Breast epithelium (tissue), 3 donors: ENCODE results near the gene EMC6.

Experiments used
- POLR2A ChIP-seq: fragments of 450-650 bp; IDR thresholded peaks from one replicate; pipeline ENCODE4 v1.6.1; 2016; ENCODE audit warnings: antibody characterized with exemption, mild to moderate bottlenecking, moderate library complexity
- POLR2AphosphoS5 ChIP-seq, 3 donors: sonication (generic); formaldehyde crosslinking; IDR thresholded peaks; one replicate each; pipeline ENCODE4 v1.6.1; 2017; ENCODE audit warnings: antibody characterized with exemption in 3 of 3
- TF ChIP-seq, protein P1 (sequence below), 3 donors: fragments of 450-650 bp; IDR thresholded peaks; one replicate each; pipeline ENCODE4 v1.5.1; 2016 to 2017; ENCODE audit warnings: antibody characterized with exemption in 3 of 3, mild to moderate bottlenecking in 3 of 3, moderate library complexity in 3 of 3

DNA sequence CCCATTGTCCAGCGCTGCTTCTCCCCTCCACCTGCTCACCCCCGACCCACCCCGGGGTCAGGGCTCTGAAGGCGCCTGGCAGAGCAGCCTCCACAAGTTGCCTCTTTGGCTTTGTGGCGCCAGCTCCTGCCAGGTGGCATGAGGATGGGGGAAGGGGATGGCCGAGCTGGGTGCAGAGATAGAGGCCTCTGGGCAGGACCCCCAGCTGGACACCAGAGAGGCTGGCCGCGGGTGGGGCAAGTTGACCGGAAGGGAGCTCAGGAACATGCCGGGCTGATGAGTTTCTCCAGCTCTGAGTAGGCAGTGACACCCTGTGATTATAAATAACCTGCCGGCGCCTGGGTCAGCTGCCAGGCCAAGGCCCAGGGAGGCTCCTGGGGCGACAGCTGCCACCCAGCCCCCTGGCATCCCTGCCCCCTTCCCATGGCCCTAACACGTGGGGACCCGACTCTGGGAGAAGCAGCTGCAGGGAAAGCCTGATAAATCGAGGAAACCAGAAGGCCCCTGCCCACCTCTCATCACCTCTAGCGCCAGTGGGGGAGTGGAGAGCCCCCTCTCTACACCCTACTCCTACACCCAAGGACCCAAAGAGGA is 26.6 kb downstream of the EMC6 start:
- TF ChIP-seq, protein P1, sequence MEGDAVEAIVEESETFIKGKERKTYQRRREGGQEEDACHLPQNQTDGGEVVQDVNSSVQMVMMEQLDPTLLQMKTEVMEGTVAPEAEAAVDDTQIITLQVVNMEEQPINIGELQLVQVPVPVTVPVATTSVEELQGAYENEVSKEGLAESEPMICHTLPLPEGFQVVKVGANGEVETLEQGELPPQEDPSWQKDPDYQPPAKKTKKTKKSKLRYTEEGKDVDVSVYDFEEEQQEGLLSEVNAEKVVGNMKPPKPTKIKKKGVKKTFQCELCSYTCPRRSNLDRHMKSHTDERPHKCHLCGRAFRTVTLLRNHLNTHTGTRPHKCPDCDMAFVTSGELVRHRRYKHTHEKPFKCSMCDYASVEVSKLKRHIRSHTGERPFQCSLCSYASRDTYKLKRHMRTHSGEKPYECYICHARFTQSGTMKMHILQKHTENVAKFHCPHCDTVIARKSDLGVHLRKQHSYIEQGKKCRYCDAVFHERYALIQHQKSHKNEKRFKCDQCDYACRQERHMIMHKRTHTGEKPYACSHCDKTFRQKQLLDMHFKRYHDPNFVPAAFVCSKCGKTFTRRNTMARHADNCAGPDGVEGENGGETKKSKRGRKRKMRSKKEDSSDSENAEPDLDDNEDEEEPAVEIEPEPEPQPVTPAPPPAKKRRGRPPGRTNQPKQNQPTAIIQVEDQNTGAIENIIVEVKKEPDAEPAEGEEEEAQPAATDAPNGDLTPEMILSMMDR (IDR thresholded peaks at IDR 0.05) = no peak
- TF ChIP-seq POLR2A = no peak
- TF ChIP-seq POLR2AphosphoS5 (IDR thresholded peaks at IDR 0.05) = no peak
